Kidney tubule cell (primary cell): ENCODE results near the gene RAPGEF2.
"Not testable (repeated sequence)": the region's sequence is repeated elsewhere in the genome, so short reads cannot be mapped to it uniquely, and the experiment has no call there.

Experiments
- DNase-seq: peaks from one replicate; pipeline ENCODE4 v3.0.0-alpha.2; 2018; ENCODE audit warnings: low spot score

RAPGEF2 gene

GRCh38 chr4:159102622-159103383 lies at the start of gene RAPGEF2:
Gene RAPGEF2, plus strand, starts transcription at chr4:159103079. Its CDS starts 1,084 bp downstream, at chr4:159104163.
- peak; percentile 98 for DNase-seq

- no peak for DNase-seq
Observed at GRCh38 chr4:159055833-159056232, 47.0 kb upstream of the RAPGEF2 start.

- DNase-seq, result no peak
Observed at GRCh38 chr4:159060161-159060560, 42.7 kb upstream of the RAPGEF2 start.

GRCh38 chr4:159062381-159062780 lies 40.5 kb upstream of the RAPGEF2 start:
- no peak for DNase-seq

- DNase-seq, result no peak
Observed at GRCh38 chr4:159065513-159066240, 37.2 kb upstream of the RAPGEF2 start.

GRCh38 chr4:159068139-159068538 lies 34.7 kb upstream of the RAPGEF2 start:
- DNase-seq, result not testable (repeated sequence)

GRCh38 chr4:159069922-159070321 lies 33.0 kb upstream of the RAPGEF2 start:
- DNase-seq, result no peak

GRCh38 chr4:159070742-159071141 lies 32.1 kb upstream of the RAPGEF2 start:
- DNase-seq, result peak; percentile 62

- peak; percentile 87 for DNase-seq
Observed at GRCh38 chr4:159071178-159071968, 31.5 kb upstream of the RAPGEF2 start.

GRCh38 chr4:159071969-159072765 lies 30.7 kb upstream of the RAPGEF2 start:
- no peak for DNase-seq

- peak; percentile 16 for DNase-seq
Observed at GRCh38 chr4:159075531-159075932, 27.3 kb upstream of the RAPGEF2 start.

GRCh38 chr4:159077018-159077417 lies 25.9 kb upstream of the RAPGEF2 start:
- not testable (repeated sequence) for DNase-seq

GRCh38 chr4:159077702-159078495 lies 25.0 kb upstream of the RAPGEF2 start:
- DNase-seq, result no peak

- DNase-seq, result no peak
Observed at GRCh38 chr4:159079074-159079473, 23.8 kb upstream of the RAPGEF2 start.

- no peak for DNase-seq
Observed at GRCh38 chr4:159086606-159087005, 16.3 kb upstream of the RAPGEF2 start.

- DNase-seq, result no peak
Observed at GRCh38 chr4:159090255-159090654, 12.6 kb upstream of the RAPGEF2 start.

GRCh38 chr4:159094156-159094555 lies 8.7 kb upstream of the RAPGEF2 start:
- not testable (repeated sequence) for DNase-seq

GRCh38 chr4:159096434-159096833 lies 6.4 kb upstream of the RAPGEF2 start:
- no peak for DNase-seq

- DNase-seq, result no peak
Observed at GRCh38 chr4:159097144-159097543, 5.7 kb upstream of the RAPGEF2 start.

GRCh38 chr4:159097785-159098184 lies 5.1 kb upstream of the RAPGEF2 start:
- peak; percentile 45 for DNase-seq
